Mesendoderm (in vitro differentiated cells): ENCODE results near the gene OGDH.

Experiments used
- DNase-seq: peaks from one replicate; pipeline ENCODE4 v3.0.0; 2013
- H2AK5ac ChIP-seq: 2 replicates; pipeline ENCODE4 v1.6.1; 2013; ENCODE audit warnings: low read length, inconsistent platforms
- H2BK120ac ChIP-seq: 2 replicates; pipeline ENCODE4 v1.6.1; 2013; ENCODE audit warnings: low read depth, mild to moderate bottlenecking, low read length, moderate library complexity, mixed read lengths
- H2BK15ac ChIP-seq: replicated peaks from 2 replicates; pipeline ENCODE4 v1.6.1; 2013; ENCODE audit warnings: low read depth, mild to moderate bottlenecking, moderate library complexity
- H2BK5ac ChIP-seq: 2 replicates; pipeline ENCODE4 v1.6.1; 2013; ENCODE audit warnings: low read length, inconsistent platforms
- H3K18ac ChIP-seq: 2 replicates; pipeline ENCODE4 v1.6.1; 2013; ENCODE audit warnings: mild to moderate bottlenecking, low read length, mixed read lengths
- H3K23ac ChIP-seq: one replicate; pipeline ENCODE4 v1.6.1; 2013; ENCODE audit warnings: low read length
- H3K27ac ChIP-seq: 2 replicates; pipeline ENCODE4 v1.5.1; 2013; ENCODE audit warnings: low read depth, mild to moderate bottlenecking, inconsistent platforms, low read length, moderate library complexity
- H3K27me3 ChIP-seq: 2 replicates; pipeline ENCODE4 v1.6.1; 2013; ENCODE audit warnings: low read length, control low read depth, mild to moderate bottlenecking, inconsistent platforms; ENCODE audit not compliant: insufficient read depth, poor library complexity
- H3K36me3 ChIP-seq: 2 replicates; pipeline ENCODE4 v1.6.1; 2013; ENCODE audit warnings: low read length, inconsistent platforms; ENCODE audit not compliant: control insufficient read depth, insufficient read depth
- H3K4ac ChIP-seq: one replicate; pipeline ENCODE4 v1.6.1; 2013; ENCODE audit warnings: low read depth, mild to moderate bottlenecking, low read length, moderate library complexity
- H3K4me1 ChIP-seq: 2 replicates; pipeline ENCODE4 v1.6.1; 2013; ENCODE audit warnings: low read depth, low read length, inconsistent platforms; ENCODE audit not compliant: control insufficient read depth
- H3K4me2 ChIP-seq: 2 replicates; pipeline ENCODE4 v1.6.1; 2013; ENCODE audit warnings: low read length
- H3K4me3 ChIP-seq: 2 replicates; pipeline ENCODE4 v1.5.1; 2013; ENCODE audit warnings: mild to moderate bottlenecking, low read length
- H3K56ac ChIP-seq: one replicate; pipeline ENCODE4 v1.6.1; 2013; ENCODE audit warnings: low read length
- H3K79me1 ChIP-seq: 2 replicates; pipeline ENCODE4 v1.6.1; 2013; ENCODE audit warnings: low read length, inconsistent platforms
- H3K79me2 ChIP-seq: 2 replicates; pipeline ENCODE4 v1.6.1; 2013; ENCODE audit warnings: mild to moderate bottlenecking, low read length; ENCODE audit not compliant: control insufficient read depth, insufficient read depth
- H3K9ac ChIP-seq: 2 replicates; pipeline ENCODE4 v1.6.1; 2013; ENCODE audit warnings: low read length, inconsistent platforms
- H4K5ac ChIP-seq: one replicate; pipeline ENCODE4 v1.6.1; 2013; ENCODE audit warnings: low read length
- H4K8ac ChIP-seq: one replicate; pipeline ENCODE4 v1.6.1; 2013; ENCODE audit warnings: low read depth, mild to moderate bottlenecking, control low read depth, low read length, moderate library complexity
- WGBS: extraction: QIAGEN DNeasy Blood & Tissue Kit; methylation state at CpG from one replicate; pipeline ENCODE4 v1.1.7; 2013; ENCODE audit warnings: low lambda C conversion rate, missing lambda C conversion rate; ENCODE audit not compliant: insufficient coverage; ENCODE audit errors: extremely low coverage; 5-methylcytosine and 5-hydroxymethylcytosine counted together

Gene OGDH

DNA sequence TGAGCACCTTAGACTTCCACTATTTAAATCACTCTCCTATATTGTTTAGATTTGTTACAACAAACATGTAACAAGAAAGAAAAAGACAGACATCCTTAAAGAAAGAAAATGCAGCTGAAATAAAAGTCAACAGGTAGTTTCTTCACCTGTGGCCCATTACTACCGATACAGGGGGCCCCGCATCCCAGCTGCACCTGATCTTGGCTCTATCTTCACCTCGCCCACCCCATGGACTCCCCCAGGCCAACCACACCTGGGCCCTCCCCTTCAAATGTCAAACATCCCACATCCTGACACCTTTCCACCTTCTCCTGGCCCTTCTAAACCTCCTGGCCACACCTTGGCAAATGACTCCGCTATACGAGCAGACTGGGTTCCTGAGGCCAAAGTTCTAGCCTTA, 39.7 kb upstream of the OGDH start:
- Histone ChIP-seq H3K4ac (no peak overlapping the region), H2AK5ac (no peak overlapping the region), H3K18ac (no peak overlapping the region), H3K27me3 (no peaks in the 10 kb centered on the region), H2BK15ac (no peak overlapping the region), H3K9ac (no peak overlapping the region), H3K79me1 (peaks cover 14% of the 10 kb centered on the region), H3K4me1 (no peaks in the 10 kb centered on the region), H4K5ac (no peak overlapping the region), H3K36me3 (peaks cover 40% of the 10 kb centered on the region), H2BK120ac (no peak overlapping the region), H3K4me2 (no peak overlapping the region), H3K27ac (no peak overlapping the region), H3K4me3 (no peak overlapping the region), H3K56ac (no peak overlapping the region), H3K23ac (no peak overlapping the region), H3K79me2 (peaks cover 2% of the 10 kb centered on the region), H2BK5ac (no peak overlapping the region), H4K8ac (no peak overlapping the region)
- DNase-seq, result no peak
- no CpG with 5 or more reads among the region's 5 CpGs for WGBS

DNA sequence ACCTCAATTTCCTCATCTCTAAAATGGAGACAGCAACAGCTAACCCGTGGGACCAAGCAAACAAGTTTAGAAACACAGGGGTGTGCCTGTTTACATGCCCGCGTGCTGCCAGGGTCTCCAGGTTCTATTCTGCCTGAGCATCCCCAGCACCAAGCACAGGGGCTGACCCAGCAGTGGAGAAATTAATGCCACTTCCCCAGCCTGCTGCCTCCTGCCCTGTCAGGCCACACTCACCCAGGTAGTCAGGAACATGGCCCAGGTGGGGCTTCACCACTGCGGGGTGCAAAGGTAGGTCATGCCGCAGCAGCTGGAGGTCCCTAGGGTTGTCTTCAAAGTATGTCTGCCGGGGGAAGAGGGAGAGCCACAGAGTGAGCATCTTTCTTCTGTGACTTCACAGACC, 38.5 kb upstream of the OGDH start:
- peaks cover 20% of the 10 kb centered on the region for H3K79me1 ChIP-seq
- H3K18ac ChIP-seq, result no peak overlapping the region
- no peak overlapping the region for H4K5ac ChIP-seq
- H3K56ac ChIP-seq, result no peak overlapping the region
- no peak overlapping the region for H3K4me2 ChIP-seq
- no peak overlapping the region for H3K4me3 ChIP-seq
- H2BK15ac ChIP-seq, result no peak overlapping the region
- H3K79me2 ChIP-seq, result peaks cover 10% of the 10 kb centered on the region
- no peak overlapping the region for H3K4ac ChIP-seq
- no peak overlapping the region for H3K23ac ChIP-seq
- peaks cover 3% of the 10 kb centered on the region for H3K4me1 ChIP-seq
- H3K27ac ChIP-seq, result no peak overlapping the region
- H2AK5ac ChIP-seq, result no peak overlapping the region
- no peak overlapping the region for H3K9ac ChIP-seq
- no peak overlapping the region for H4K8ac ChIP-seq
- no peaks in the 10 kb centered on the region for H3K27me3 ChIP-seq
- H2BK120ac ChIP-seq, result no peak overlapping the region
- WGBS, result no CpG with 5 or more reads among the region's 6 CpGs
- H2BK5ac ChIP-seq, result no peak overlapping the region
- no peak for DNase-seq
- H3K36me3 ChIP-seq, result peaks cover 48% of the 10 kb centered on the region

DNA sequence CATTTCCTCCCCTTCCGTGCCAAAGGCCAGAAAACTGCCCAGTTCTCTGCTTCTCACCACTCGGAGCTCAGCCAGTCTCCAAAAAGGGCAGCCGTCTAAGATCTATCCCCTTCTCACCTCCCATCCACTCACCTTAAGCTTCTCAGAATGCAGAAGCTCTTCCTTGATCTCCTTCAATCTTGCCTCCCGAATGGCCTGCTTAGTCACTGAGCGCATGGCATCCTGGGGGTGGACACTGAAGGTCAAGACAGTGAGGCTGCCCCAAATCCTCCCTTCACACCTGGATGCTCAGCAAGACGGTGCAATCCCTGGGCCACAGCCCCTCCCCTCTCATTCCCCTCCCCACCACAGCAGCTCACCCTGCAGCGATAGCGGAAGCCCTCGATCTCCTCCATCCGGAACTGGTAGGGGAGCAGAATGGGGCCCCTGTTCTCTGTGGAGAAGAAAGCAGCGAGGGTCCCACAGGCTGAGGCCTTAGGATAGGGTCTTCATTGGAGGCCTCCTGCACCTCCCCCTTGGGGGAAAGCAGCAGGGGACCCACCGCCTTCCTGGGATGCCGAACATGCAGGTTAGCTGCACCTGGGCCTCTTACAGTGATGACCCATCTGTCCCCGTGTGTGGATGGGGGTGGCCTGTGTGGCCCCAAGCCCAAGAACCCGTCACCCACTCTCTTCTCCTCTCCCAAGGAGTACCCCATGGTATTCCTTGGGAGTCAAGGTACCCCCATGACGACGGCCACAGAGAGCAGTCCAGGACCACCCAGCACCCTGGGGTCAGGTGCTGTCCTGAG, 37.5 kb upstream of the OGDH start:
- Histone ChIP-seq H4K8ac (no peak overlapping the region), H3K4me2 (no peak overlapping the region), H3K79me1 (peaks cover 24% of the 10 kb centered on the region), H4K5ac (no peak overlapping the region), H3K23ac (no peak overlapping the region), H3K4ac (no peak overlapping the region), H3K27me3 (no peaks in the 10 kb centered on the region), H3K4me1 (peaks cover 3% of the 10 kb centered on the region), H3K36me3 (peaks cover 47% of the 10 kb centered on the region), H3K27ac (no peak overlapping the region), H3K18ac (no peak overlapping the region), H2BK15ac (no peak overlapping the region), H2BK120ac (no peak overlapping the region), H2BK5ac (no peak overlapping the region), H3K79me2 (peaks cover 18% of the 10 kb centered on the region), H3K56ac (no peak overlapping the region), H3K4me3 (no peak overlapping the region), H3K9ac (no peak overlapping the region), H2AK5ac (no peak overlapping the region)
- no CpG with 5 or more reads among the region's 17 CpGs for WGBS
- DNase-seq, result no peak

DNA sequence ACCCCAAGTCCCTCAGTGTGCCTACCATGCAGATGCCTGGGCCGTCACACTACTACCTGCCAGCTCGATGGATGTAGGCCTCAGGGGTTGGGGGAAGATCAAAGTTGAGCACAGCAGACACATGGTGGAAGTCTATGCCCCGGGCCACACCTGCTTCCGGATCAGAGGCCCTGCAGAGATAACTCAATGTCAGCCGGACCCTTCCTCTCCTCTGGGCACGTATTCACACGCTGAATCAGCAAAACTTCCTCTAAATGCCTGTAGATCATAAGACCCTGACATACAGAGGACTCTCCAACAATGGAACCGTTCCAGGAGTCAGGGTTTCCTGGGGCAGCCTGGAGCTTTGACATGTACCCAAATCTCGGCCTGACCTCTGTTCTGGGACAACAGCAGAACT, 36.5 kb upstream of the OGDH start:
- H2BK120ac ChIP-seq, result no peak overlapping the region
- no CpG with 5 or more reads among the region's 9 CpGs for WGBS
- H3K4me2 ChIP-seq, result no peak overlapping the region
- H2BK5ac ChIP-seq, result no peak overlapping the region
- no peak overlapping the region for H3K23ac ChIP-seq
- no peak for DNase-seq
- H2AK5ac ChIP-seq, result no peak overlapping the region
- no peak overlapping the region for H4K5ac ChIP-seq
- H3K79me1 ChIP-seq, result peaks cover 21% of the 10 kb centered on the region
- H3K18ac ChIP-seq, result no peak overlapping the region
- H3K27me3 ChIP-seq, result no peaks in the 10 kb centered on the region
- H3K56ac ChIP-seq, result no peak overlapping the region
- no peak overlapping the region for H3K4me3 ChIP-seq
- no peak overlapping the region for H3K9ac ChIP-seq
- peaks cover 18% of the 10 kb centered on the region for H3K79me2 ChIP-seq
- H3K27ac ChIP-seq, result no peak overlapping the region
- no peak overlapping the region for H2BK15ac ChIP-seq
- H4K8ac ChIP-seq, result no peak overlapping the region
- peaks cover 40% of the 10 kb centered on the region for H3K36me3 ChIP-seq
- peaks cover 3% of the 10 kb centered on the region for H3K4me1 ChIP-seq
- no peak overlapping the region for H3K4ac ChIP-seq

- H3K36me3 ChIP-seq, result peaks cover 30% of the 10 kb centered on the region
- H3K79me1 ChIP-seq, result peaks cover 18% of the 10 kb centered on the region
- no peak overlapping the region for H2BK15ac ChIP-seq
- no peak overlapping the region for H2AK5ac ChIP-seq
- no peak overlapping the region for H3K18ac ChIP-seq
- no peak overlapping the region for H3K4ac ChIP-seq
- H2BK120ac ChIP-seq, result no peak overlapping the region
- no peak overlapping the region for H2BK5ac ChIP-seq
- peak overlapping the region; percentile 96 for H3K9ac ChIP-seq
- H3K4me3 ChIP-seq, result peak overlapping the region; percentile 89
- peak overlapping the region; percentile 86 for H3K56ac ChIP-seq
- H4K8ac ChIP-seq, result no peak overlapping the region
- WGBS, result no CpG with 5 or more reads among the region's 5 CpGs
- H3K27me3 ChIP-seq, result no peaks in the 10 kb centered on the region
- DNase-seq, result no peak
- no peak overlapping the region for H4K5ac ChIP-seq
- peak overlapping the region; percentile 88 for H3K4me2 ChIP-seq
- H3K23ac ChIP-seq, result no peak overlapping the region
- H3K4me1 ChIP-seq, result peaks cover 3% of the 10 kb centered on the region
- H3K79me2 ChIP-seq, result peaks cover 18% of the 10 kb centered on the region
- no peak overlapping the region for H3K27ac ChIP-seq
These were observed 33.7 kb upstream of the OGDH start for GRCh38 chr7:44572771-44573170.
